Stimulated activated CD4-positive, alpha-beta T cell treated with anti-CD3 and anti-CD28 coated beads, Interleukin-2, amount 100 ng/mL, for 24 hours (primary cell): ENCODE measurements around the gene ADCY4.
"Not testable (repeated sequence)": the region's sequence is repeated elsewhere in the genome, so short reads cannot be mapped to it uniquely, and the experiment has no call there.

ENCODE experiments used
- DNase-seq, 2 donors: peaks; one replicate each; pipeline ENCODE4 v3.0.0-alpha.2; 2020

Gene ADCY4

DNA sequence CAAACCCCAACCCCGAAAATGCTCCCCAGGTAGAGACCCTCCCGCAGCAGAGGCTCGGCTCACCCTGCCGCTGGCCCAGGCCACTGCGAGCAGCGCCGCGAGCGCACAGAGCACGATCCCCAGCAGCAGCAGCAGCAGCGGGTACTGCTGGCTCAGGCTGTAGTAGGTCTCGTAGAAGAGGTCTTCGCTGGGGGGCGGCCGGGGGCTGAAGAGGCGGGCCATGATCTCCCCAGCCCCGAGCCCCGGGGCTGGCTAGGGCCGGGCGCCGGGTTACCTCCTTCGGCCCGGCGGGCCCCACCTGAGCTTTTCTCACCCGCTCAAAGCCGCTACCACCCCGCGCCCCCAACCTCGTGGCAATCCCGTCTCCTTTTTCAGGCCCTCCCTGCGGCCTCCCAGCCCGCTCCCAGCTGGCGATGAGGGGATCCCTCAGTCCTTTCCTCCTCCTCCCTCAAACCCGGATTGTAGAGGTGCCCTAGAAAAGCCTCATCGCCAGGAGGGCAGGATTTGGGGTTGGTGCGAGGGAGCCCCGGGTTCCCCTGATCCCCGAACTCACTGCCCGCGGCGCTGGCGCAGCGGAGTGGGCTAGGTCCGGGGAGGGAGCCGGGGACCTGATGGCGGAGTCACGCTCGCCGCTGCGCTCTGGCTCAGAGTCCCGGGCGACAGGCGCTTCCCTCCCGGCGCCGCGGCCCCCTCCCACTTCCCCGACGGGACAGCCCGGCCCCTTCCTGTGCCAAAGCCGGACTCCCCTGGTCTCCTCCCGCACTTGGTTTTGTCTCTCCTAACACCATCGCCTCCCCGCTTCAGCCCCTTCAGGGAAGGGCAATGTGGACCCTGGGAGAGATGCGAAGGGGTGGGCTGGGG lies at the start of gene ADCY4:
Gene ADCY4 (minus strand): TSS at position 641 of the 861 bp plus-strand sequence. CDS start 419 bp downstream, at position 222.
- DNase-seq: no peak

- DNase-seq: no peak
Measured at GRCh38 chr14:24384169-24384568, 49.3 kb upstream of the ADCY4 start.

- no peak for DNase-seq
Measured at GRCh38 chr14:24382064-24382371, 47.1 kb upstream of the ADCY4 start.

GRCh38 chr14:24381363-24382063 lies 46.6 kb upstream of the ADCY4 start:
- no peak for DNase-seq

DNA sequence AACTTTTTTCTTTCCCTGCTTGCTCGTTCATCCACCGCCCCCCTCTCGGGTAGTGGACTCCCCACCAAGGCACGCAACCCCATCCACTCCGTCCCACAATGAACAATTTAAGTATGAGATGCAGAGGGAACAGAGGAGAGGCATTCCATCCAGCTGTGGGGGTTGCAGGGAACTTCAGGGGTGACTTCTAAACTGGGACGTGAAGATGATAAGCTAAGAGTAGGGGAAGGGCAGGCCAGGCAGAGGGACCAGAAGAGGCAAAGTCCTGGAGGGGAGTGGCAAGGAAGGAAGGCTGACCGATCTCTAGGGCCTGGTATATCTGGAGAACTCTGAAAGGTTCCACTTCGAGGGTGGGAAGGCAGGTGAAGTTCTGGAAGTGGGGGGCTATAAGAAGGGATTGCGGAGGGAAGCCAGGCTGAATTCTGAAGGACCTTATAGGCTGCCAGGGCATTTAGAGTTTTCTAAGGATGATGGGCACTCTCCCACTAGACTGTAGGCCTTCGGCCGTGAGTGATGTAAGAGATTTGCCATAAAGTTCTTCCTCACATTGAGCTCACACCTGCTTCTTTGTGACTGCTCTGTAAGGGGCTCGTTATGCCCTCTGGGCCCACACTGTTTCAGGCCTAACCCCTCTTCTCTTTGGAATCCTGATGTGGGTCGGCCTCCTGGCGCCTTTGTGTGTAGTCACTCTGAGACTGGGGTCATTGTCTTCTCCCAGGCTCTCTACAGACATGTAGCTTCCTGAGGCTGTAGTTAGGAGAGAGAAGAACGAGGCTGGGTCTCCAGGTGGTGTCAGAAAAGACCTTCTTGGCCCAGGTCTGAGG lies 45.2 kb upstream of the ADCY4 start:
- DNase-seq: no peak

DNA sequence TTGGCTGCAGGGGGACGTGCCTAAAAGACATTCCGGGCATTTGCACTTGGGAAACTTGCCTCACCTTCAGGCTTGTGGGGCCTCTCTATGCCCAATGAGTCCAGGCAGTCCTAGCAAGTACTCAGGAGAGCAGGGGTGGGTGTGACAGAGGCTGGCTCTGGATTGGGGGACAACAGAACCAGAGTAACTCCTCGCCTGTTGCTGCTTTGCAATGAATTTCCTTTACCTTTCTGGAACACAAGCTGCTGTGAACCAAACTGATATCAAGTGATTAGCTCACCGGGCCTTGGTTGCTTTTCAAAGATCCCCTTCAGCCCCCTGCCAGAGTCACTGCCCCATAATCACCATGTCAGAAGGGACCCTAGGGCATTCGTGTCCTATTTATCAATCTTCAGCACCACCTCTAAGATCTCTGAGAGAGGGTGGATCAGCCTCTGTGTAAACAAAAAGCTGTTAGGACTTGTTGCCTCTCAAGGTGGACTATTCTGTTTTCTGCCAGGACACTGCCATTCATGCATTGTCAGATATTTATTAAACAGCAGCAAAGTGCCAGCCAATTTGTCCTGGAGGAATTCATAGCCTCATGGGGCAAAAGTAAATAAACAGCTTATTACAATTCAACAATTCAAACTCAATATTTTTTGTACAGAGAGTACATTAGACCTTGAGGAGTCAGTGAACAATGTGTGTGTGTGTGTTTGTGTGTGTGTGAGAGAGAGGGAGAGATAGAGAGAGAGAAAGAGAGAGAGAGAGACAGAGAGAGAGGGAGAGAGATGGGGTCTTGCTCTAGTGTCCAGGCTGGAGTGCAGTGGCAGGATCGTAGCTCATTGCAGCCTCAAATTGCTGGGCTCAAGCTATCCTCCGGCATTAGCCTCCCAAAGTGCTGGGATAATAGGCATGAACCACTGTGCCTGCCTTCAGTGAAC lies 44.4 kb upstream of the ADCY4 start:
- no peak for DNase-seq

DNA sequence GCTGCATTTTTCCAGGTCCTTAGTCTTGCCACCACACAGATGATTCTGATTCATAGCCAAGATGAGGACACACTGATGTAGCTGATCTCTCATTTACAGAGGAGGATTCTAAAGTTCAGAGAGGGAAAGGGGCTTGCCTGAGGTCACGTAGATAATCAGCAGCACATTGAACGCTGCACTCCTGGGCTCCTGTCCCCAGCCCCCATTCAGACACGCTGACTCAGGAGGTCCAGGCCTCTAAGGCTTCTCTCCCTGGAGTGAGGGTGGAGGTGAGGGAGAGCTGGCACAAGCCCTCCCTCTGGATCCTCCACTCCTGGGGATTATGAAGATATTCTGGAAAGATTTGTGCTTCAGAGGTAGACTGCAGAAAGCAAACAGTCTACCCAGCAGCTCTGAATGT lies 43.5 kb upstream of the ADCY4 start:
- DNase-seq: no peak

GRCh38 chr14:24377657-24378056 lies 42.8 kb upstream of the ADCY4 start:
- no peak for DNase-seq

DNA sequence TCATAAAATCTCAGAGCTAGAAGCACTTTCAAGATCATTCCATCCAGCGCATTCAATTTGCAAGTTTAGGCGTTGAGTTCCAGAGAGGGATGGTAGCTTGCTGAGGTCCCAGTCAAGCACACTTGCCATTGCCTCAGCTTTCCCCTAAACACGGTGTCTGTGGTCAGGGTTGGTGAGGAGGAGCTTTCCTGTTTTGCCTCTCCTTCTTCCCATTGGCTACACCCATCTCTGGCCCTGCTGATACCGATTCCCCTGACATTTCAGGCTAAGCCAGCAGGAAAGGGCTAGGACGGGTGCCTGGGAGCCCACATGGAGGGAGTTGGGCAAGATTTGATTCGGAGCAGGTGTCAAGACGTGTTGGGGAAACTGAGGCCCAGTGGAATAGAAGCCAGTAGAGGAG lies 42.3 kb upstream of the ADCY4 start:
- DNase-seq: no peak

- no peak for DNase-seq
Measured at GRCh38 chr14:24376448-24377070, 41.7 kb upstream of the ADCY4 start.

DNA sequence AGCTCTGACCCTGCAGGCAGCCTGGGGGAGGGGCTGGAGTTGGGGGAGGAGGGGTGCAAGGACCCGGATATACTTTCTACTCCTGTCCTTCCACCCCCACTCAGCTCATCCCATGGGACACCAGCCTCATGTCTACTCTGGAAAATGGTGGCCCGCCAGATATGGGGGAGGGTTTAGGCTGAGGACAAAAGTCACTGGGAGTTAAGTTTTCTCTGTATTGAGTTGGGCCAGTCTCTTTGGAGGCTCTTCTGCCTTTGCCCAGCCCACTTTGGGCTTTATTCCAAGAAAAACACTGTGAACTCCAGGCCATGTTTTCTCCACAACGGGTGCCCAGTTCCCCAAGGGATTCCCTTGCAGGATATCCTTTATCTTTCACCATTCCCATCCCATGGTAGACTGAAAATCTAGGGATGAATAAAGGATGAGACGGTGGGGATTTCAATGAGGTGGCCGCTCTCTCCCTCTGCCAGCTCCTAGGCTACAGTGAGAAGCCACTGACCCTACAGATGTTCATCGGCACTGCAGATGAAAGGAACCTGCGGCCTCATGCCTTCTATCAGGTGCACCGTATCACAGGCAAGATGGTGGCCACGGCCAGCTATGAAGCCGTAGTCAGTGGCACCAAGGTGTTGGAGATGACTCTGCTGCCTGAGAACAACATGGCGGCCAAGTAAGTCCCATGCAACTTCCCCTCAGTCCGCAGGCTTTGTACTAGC lies 38.0 kb upstream of the ADCY4 start:
- no peak for DNase-seq

DNA sequence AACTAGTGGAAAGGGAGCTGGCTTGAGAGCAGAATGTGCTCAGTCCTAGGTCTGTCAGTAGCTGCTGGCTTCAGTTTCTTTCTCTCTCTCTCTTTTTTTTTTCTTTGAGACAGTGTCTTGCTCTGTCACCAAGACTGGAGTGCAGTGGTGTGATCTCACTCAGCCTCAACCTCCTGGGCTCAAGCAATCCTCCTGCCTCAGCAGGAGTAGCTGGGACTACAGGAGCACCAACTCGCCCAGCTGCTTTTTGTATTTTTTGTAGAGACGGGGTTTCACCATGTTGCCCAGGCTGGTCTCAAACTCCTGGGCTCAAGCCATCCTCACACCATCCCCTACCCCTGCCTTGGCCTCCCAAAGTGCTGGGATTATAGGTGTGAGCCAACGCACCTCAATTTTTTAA lies 36.7 kb upstream of the ADCY4 start:
- DNase-seq: not testable (repeated sequence)

GRCh38 chr14:24370748-24371147 lies 35.9 kb upstream of the ADCY4 start:
- DNase-seq: no peak

DNA sequence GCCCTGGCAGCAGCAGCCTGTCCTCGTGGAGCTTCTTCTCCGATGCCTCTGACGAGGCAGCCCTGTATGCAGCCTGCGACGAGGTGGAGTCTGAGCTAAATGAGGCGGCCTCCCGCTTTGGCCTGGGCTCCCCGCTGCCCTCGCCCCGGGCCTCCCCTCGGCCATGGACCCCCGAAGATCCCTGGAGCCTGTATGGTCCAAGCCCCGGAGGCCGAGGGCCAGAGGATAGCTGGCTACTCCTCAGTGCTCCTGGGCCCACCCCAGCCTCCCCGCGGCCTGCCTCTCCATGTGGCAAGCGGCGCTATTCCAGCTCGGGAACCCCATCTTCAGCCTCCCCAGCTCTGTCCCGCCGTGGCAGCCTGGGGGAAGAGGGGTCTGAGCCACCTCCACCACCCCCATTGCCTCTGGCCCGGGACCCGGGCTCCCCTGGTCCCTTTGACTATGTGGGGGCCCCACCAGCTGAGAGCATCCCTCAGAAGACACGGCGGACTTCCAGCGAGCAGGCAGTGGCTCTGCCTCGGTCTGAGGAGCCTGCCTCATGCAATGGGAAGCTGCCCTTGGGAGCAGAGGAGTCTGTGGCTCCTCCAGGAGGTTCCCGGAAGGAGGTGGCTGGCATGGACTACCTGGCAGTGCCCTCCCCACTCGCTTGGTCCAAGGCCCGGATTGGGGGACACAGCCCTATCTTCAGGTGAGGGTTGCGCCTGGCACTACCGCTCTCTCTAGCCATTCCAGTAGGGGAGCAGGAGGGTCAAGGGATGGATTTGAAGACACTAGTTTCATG lies 35.2 kb upstream of the ADCY4 start:
- DNase-seq: no peak

DNA sequence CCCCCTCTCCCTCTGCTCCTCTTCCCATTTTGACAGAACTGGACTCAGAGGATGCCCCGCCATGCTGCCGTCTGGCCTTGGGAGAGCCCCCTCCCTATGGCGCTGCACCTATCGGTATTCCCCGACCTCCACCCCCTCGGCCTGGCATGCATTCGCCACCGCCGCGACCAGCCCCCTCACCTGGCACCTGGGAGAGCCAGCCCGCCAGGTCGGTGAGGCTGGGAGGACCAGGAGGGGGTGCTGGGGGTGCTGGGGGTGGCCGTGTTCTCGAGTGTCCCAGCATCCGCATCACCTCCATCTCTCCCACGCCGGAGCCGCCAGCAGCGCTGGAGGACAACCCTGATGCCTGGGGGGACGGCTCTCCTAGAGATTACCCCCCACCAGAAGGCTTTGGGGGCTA lies 34.6 kb upstream of the ADCY4 start:
- no peak for DNase-seq

- peak in 1 of 2 donors; percentile 15 for DNase-seq
Measured at GRCh38 chr14:24368562-24369252, 33.8 kb upstream of the ADCY4 start.

- DNase-seq: no peak
Measured at GRCh38 chr14:24368212-24368561, 33.3 kb upstream of the ADCY4 start.

- peak in 1 of 2 donors; percentile 27 for DNase-seq
Measured at GRCh38 chr14:24367514-24368211, 32.8 kb upstream of the ADCY4 start, which contains the start of gene NFATC4. Gene NFATC4 (plus strand): TSS chr14:24368184. CDS start chr14:24368341, 157 bp downstream.
